HG02981 (cell line): ENCODE measurements around the gene CASP8AP2.
"Not testable (repeated sequence)": the region's sequence is repeated elsewhere in the genome, so short reads cannot be mapped to it uniquely, and the experiment has no call there.

Experiments used
- ATAC-seq: cut with Tn5 transposase; IDR thresholded peaks from one replicate; pipeline ENCODE4 v1.9.1; 2021; ENCODE audit warnings: mild to moderate bottlenecking, moderate library complexity; ENCODE audit not compliant: unreplicated experiment

The CASP8AP2 gene

DNA sequence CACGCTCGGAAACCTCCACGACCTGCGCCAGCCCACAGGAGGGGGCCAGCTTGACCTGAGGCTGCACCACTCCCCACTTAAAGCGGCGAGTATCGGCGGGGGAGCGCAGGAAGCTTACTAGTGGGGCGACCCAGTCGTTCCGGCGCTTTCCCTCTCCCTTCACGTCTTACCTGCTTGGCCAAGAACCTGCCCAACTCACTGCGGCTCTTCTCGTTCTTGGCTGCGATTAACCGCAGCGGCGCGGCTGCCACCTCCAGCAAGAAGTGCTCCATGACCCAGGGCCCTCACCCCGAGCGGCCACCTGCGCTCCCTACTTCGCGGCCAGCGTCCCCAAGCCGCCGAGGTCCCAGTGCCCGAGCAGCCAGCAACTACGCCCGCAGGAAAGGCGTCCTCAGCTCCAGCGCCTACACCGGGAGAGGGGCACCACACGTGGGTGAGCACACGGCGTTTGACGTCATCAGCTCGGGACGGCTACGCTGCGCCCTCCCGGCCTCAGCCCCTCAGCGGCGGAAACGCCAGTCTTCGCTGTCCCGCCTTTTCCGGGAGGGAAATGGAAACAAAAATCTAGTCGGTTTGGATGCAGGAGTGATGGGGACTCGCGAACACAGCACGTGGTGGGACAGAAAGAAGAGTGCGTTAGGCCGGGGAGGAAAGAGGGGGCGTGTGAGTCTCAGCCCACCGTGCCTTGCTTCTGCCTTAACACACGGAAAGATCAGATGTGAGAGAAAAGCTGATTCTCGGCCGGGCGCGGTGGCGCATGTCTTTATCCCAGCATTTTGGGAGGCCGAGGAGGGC lies 10.1 kb upstream of the CASP8AP2 start, which contains the start of gene MDN1:
TSS of gene MDN1 (minus strand) at position 459 of the 795 bp plus-strand sequence. CDS start at position 272, 187 bp downstream.
- peak; percentile 95 for ATAC-seq

DNA sequence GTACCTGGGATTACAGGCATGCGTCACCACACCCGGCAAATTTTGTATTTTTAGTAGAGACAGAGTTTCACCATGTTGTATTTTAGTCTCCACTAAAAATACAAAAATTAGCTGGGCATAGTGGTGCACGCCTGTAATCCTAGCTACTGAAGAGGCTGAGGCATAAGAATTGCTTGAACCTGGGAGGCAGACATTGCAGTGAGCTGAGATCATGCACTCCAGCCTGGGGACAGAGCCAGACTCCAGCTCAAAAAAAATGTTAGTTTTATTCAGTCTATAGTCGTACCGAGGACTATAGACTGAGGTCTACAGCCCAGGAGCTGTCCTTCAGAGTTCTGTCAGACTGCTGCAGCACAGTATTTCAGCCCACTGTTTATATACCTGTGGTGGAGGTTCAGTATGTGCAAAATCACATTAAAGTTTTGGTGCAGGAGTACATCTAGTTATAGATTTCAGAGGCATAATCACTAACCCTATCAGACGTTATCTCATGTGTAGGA lies 3.6 kb upstream of the CASP8AP2 start:
- no peak for ATAC-seq

- ATAC-seq, result not testable (repeated sequence)
These were observed 1.1 kb upstream of the CASP8AP2 start for GRCh38 chr6:89828475-89828987.

GRCh38 chr6:89828988-89829471 lies 650 bp upstream of the CASP8AP2 start:
- peak; percentile 30 for ATAC-seq

DNA sequence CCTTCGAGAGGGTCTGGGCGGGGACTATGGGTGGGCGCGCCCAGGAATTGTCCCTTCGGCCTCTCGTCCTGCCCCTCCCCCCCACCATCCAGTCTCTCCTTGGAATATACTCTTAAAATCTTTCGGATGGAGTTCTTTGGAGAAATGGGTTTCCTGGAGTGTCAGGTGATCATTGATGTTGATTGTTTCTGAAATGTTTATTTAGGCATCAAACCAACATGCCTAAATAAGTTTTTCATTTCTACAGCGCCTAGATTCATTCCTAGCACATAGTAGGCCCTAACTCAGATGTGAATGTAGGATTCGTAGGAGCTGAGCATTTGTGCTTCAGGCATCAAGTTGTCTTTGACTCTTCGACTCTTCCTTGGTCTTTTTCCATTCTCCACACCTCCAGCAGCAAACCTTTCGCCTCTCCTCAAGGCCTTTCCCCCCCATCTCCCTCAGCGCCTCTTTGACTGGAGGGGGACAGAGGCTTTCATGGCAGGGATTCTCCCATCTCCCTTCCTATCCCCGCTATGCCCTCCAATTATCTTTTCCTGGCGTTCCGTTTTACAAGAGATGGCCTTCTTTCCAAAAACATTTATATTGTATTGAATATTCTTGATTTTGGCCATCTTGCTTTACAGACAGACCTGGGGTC lies 610 bp downstream of the CASP8AP2 start:
- ATAC-seq, result no peak

- peak; percentile 97 for ATAC-seq
These were observed 5.5 kb downstream of the CASP8AP2 start for GRCh38 chr6:89834884-89835792.

- no peak for ATAC-seq
These were observed 7.1 kb downstream of the CASP8AP2 start for GRCh38 chr6:89836639-89837222.

DNA sequence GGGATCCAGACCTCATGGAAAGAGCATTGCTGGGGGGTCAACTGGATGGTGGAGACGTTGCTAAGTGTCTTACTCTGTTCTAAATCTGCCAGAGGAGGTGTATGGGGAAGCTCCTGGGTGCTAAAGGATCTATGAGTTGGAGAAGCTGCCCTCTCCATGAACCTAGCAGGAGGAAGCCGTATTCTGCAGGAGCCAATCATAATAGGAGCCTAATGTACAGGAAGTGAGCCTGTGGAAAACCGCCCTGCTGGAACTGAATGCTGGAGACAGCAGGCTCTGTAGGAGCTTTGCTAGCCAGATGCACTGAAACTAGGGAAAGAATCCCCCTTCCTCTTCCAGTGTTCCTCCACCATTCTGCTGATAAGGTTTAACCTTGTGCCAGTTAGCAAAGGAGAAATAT lies 10.9 kb downstream of the CASP8AP2 start:
- no peak for ATAC-seq

DNA sequence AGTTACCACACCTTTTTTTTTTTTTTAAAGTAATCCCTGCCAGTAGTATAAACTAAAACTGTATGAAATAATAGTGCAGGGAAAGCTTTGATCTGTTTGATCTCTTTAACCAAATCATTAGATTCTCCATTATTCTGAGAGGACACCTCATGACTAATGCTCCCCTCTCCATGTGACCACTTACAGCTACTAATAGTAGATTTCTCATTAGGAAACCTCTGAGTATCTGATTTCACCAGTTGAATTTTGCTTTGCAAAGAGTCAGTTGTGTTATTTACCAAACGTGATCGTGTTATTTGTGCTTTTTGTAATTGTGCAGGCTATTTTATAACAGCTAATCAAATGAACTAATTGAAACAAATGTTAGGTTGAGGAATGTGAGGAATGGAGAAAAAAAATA lies 12.5 kb downstream of the CASP8AP2 start:
- no peak for ATAC-seq

DNA sequence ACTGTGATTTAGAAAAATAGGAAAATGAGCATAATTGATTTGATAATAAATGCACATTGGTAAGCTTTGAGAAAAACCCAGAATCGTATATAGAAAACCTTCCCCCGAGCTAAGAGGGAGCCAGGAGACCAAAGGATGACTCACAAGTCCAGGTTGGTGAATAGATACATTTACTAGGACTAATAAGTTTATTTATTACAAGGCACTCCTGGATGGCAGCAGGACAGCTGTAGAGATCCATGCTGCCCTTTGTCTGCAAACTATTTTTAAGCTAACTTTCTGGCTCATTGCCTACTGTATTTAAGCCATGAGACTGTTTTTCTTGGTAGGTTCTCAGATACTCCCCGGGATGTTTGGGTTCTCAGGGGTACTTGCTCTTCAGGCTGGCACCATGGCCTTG lies 13.4 kb downstream of the CASP8AP2 start:
- no peak for ATAC-seq

DNA sequence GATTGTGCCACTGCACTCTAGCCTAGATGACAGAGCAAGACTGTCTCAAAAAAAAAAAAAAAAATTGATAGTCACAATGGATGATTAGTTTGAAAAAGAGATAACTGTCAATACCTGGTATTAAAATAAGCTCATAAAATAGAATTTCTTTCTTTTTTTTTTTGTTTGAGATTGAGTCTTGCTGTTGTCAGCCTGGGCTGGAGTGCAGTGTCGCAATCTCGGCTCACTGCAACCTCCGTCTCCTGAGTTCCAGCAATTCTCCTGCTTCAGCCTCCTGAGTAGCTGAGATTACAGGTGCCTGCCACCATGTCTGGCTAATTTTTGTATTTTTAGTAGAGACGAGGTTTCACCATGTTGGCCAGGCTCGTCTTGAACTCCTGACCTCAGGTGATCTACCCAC lies 17.8 kb downstream of the CASP8AP2 start:
- not testable (repeated sequence) for ATAC-seq

DNA sequence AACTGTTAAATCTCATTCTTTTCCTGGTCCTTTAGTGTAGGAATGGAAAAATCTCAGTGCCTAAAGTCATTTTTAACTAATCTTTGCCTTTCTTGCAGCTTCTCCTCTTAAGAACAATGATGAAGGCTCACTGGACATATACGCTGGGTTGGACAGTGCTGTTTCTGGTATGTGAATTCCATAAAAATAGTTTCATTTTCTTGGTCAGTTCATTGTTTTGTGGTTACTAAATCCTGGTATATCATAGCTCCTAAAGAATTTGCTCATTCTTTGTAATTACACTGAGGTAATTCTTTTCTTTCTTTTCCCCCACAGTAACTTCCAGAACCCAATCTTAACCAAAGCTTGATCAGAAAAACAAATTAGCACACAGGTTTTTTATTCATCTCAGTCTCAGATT lies 23.4 kb downstream of the CASP8AP2 start:
- no peak for ATAC-seq

- no peak for ATAC-seq
These were observed 28.4 kb downstream of the CASP8AP2 start for GRCh38 chr6:89858041-89858440.

GRCh38 chr6:89859744-89860143 lies 30.1 kb downstream of the CASP8AP2 start:
- peak; percentile 47 for ATAC-seq

GRCh38 chr6:89862273-89862672 lies 32.6 kb downstream of the CASP8AP2 start:
- peak; percentile 71 for ATAC-seq

GRCh38 chr6:89862698-89863097 lies 33.0 kb downstream of the CASP8AP2 start:
- no peak for ATAC-seq

DNA sequence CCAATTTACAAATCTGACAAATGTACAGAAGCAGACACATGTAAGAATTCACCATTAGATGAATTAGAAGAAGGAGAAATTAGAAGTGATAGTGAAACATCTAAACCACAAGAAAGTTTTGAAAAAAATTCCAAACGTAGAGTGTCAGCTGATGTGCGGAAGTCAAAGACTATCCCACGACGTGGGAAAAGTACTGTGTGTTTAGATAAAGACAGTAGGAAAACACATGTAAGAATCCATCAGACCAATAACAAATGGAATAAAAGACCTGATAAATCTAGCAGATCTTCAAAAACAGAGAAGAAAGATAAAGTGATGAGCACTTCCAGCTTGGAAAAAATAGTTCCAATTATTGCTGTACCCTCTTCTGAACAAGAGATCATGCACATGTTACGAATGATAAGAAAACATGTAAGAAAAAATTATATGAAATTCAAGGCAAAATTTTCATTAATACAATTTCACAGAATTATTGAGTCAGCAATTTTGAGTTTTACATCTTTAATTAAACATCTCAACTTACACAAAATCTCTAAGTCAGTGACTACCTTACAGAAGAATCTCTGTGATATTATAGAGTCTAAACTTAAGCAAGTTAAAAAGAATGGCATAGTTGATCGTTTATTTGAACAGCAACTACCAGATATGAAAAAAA lies 36.5 kb downstream of the CASP8AP2 start:
- no peak for ATAC-seq

DNA sequence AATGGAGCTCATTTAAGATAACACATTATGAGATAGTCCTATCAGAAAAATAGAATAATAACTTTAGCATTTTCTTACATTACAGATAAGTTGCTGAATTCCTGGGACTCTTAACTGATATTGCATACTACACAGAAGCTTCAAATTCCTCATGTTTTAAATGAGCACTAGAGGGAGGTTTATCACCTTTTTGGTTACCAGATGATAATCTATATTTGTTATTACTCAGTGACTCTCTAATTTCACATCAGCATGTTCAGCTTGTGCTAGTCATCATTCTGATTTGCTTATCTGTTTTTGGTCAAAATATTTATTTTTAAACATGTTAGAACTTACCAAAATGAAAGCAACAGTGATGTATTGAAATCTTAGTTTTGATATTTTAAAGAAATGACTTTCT lies 44.0 kb downstream of the CASP8AP2 start:
- no peak for ATAC-seq

DNA sequence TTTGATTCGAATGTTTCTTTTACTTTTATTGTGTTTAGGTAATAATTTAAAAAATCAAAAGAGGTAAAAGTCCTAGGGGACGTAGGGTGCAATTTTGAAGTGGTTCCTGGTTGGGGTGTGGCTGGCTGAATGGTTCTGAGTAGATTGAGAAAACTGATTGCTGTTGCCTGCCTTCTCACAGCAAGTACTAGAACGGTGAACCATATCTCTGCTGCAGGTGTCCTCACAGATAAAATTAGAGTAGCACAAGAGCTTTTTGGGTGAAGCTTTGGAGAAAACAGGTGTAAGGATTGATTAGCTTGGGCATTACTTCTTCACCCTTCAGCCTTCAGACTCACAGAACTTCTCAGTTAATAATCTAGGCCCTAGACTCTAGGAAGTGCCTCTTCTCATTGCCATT lies 44.8 kb downstream of the CASP8AP2 start:
- no peak for ATAC-seq
